GM12878 (cell line): ENCODE results near the gene ADAMTSL4. TPM values are rescaled to one million over a fixed set of nuclear protein-coding genes. Genes with fewer than 3 reads are reported as not detected.

ENCODE experiments used
- CBX5 ChIP-seq: sonication (generic); IDR thresholded peaks from 2 replicates; pipeline ENCODE4 v1.6.1; 2016; ENCODE audit warnings: low read depth, moderate library complexity, mild to moderate bottlenecking, inconsistent platforms
- CEBPB ChIP-seq, 2 experiments: fragments of 150-350 bp in 1 of 2; IDR thresholded peaks; 2 replicates each; pipeline ENCODE4 v1.6.1; 2012 to 2014; ENCODE audit warnings: low read depth in 2 of 2, low read length in 2 of 2, borderline replicate concordance in 1 of 2, inconsistent platforms in 1 of 2
- EZH2 ChIP-seq: IDR thresholded peaks from 2 replicates; pipeline ENCODE4 v1.6.1; 2012; ENCODE audit warnings: low read depth, mild to moderate bottlenecking, control low read depth, inconsistent platforms, low read length, borderline replicate concordance; ENCODE audit not compliant: control insufficient read depth
- IRF4 ChIP-seq: IDR thresholded peaks from 2 replicates; pipeline ENCODE4 v1.6.1; 2011; ENCODE audit warnings: low read depth, low read length
- KAT2A ChIP-seq: conservative IDR thresholded peaks from 2 replicates; pipeline ENCODE4 v1.6.1; 2011; ENCODE audit warnings: low read depth, low read length; ENCODE audit not compliant: control insufficient read depth
- NR2C1 ChIP-seq: fragments of 450-650 bp; IDR thresholded peaks from 2 replicates; pipeline ENCODE4 v1.6.1; 2017; ENCODE audit warnings: antibody characterized with exemption, mild to moderate bottlenecking, moderate library complexity
- POLR2AphosphoS2 ChIP-seq: IDR thresholded peaks from 2 replicates; pipeline ENCODE4 v1.6.1; 2011; ENCODE audit warnings: low read depth, mild to moderate bottlenecking, low read length, improper control_type of control experiment, moderate library complexity
- RAD21 ChIP-seq: IDR thresholded peaks from 2 replicates; pipeline ENCODE4 v1.6.1; 2011; ENCODE audit warnings: mild to moderate bottlenecking, low read depth, low read length, moderate library complexity; ENCODE audit not compliant: insufficient read depth
- RBBP5 ChIP-seq: fragments of 200-600 bp; sonication (generic); conservative IDR thresholded peaks from 2 replicates; pipeline ENCODE4 v1.6.1; 2016
- SMC3 ChIP-seq: IDR thresholded peaks from 2 replicates; pipeline ENCODE4 v1.6.1; 2011; ENCODE audit warnings: low read length, improper control_type of control experiment, borderline replicate concordance
- SRF ChIP-seq, 2 experiments: IDR thresholded peaks; 2 replicates each; pipeline ENCODE4 v1.6.1; 2011; ENCODE audit warnings: low read depth in 2 of 2, low read length in 2 of 2, mild to moderate bottlenecking in 1 of 2, moderate library complexity in 1 of 2
- polyA plus RNA-seq, 11 experiments: library from polyadenylated mRNA; depleted of rRNA in 4 of 11; unstranded in 6 of 11; stranded (reverse) in 5 of 11; fragments of >200 nt; fragmentation: Nextera tagmentation in 4 of 11; fragmentation: Illumina TruSeq in 1 of 11; extraction: Ambion mirVana in 4 of 11; extraction: Trizol in 1 of 11; gene quantifications; 1 replicate in 1 of 11; 2 replicates in 10 of 11; pipeline versions ENCODE4 v1.2.1 to v1.2.3, GENCODE V29; 2011 to 2016; ENCODE audit warnings: inconsistent platforms in 2 of 11, missing spikeins in 2 of 11, low read depth in 1 of 11
- total RNA-seq, 4 experiments: library from RNA; depleted of rRNA in 3 of 4; stranded (reverse); fragments of >200 nt in 3 of 4; fragmentation: Illumina TruSeq in 1 of 4; extraction: Trizol in 1 of 4; gene quantifications; 2 replicates each; pipeline versions ENCODE4 v1.2.1 to v1.2.3, GENCODE V29; 2013 to 2021
- TF ChIP-seq, protein P1 (sequence below): fragments of 450-650 bp; IDR thresholded peaks from 2 replicates; pipeline ENCODE4 v1.6.1; 2018; ENCODE audit warnings: borderline replicate concordance, mild to moderate bottlenecking; ENCODE audit not compliant: partially characterized antibody
- TF ChIP-seq, protein P2 (sequence below): IDR thresholded peaks from 2 replicates; pipeline ENCODE4 v1.6.1; 2012; ENCODE audit warnings: low read depth, low read length, improper control_type of control experiment

The ADAMTSL4 gene
- total and polyA plus RNA-seq, 10 of the 15 experiments (the other 5 are each of a cell fraction or from before 2014, with no cell fraction given): 0.04 to 0.15 (median 0.05) TPM; not detected in 5

DNA sequence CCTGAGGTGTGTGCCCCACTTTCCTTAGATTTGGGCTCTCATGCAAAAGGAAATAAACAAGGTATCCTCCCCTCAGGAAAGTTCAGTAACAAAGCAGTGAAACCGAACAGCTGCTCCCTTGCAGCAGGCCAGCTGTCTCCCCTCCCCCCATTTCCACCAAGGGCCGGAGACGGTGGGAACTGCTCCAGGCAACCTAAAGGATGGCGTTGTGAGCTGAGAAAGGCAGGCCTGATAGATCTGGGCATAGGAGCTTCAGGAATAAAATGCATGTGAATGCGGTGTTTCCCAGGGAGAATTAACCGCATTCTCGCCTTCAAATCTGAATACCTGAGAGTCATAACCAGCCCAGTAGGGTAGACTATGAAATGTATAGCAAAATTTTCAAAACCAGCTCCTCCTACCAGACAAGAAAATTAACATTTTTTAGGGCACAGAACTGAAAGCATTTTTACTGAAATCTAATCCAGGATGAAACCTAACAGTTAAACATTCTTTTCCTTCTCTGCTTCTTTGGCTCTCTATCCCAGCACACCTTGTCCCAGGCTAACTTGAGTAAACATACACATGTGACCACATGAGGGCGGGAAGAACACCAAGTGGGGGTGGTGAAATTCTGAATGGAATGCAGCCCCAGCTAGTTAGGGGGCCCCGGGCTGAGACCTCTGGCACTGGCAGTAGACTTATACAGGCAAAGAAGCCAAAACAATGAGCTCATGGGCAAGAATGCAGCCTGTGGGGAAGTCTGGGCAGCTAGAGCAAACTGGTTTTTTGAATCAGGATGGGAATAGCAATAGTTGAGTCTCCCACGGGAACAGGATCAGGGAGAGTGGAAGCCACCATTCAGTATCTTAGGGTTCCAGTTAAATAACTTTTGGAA lies 18.7 kb downstream of the ADAMTSL4 start (continued):
- peak; percentile 18; the same call in 1 of the 2 replicates for TF ChIP-seq SMC3
- TF ChIP-seq KAT2A: no peak
- TF ChIP-seq POLR2AphosphoS2: peak; percentile 21; the same call in 1 of the 2 replicates
- TF ChIP-seq RBBP5: no peak
- TF ChIP-seq, protein P1, sequence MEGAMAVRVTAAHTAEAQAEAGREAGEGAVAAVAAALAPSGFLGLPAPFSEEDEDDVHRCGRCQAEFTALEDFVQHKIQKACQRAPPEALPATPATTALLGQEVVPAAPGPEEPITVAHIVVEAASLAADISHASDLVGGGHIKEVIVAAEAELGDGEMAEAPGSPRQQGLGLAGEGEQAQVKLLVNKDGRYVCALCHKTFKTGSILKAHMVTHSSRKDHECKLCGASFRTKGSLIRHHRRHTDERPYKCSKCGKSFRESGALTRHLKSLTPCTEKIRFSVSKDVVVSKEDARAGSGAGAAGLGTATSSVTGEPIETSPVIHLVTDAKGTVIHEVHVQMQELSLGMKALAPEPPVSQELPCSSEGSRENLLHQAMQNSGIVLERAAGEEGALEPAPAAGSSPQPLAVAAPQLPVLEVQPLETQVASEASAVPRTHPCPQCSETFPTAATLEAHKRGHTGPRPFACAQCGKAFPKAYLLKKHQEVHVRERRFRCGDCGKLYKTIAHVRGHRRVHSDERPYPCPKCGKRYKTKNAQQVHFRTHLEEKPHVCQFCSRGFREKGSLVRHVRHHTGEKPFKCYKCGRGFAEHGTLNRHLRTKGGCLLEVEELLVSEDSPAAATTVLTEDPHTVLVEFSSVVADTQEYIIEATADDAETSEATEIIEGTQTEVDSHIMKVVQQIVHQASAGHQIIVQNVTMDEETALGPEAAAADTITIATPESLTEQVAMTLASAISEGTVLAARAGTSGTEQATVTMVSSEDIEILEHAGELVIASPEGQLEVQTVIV: no peak
- TF ChIP-seq CBX5: no peak
- peak; percentile 35; the same call in 1 of the 2 replicates for TF ChIP-seq IRF4
- TF ChIP-seq CEBPB (IDR thresholded peaks at IDR 0.05; ENCODE audit: borderline replicate concordance in 1 of 2, low read depth in 2 of 2, low read length in 2 of 2): no peak
- no peak for TF ChIP-seq NR2C1
- no peak for TF ChIP-seq RAD21
- TF ChIP-seq EZH2: no peak
- TF ChIP-seq, protein P2, sequence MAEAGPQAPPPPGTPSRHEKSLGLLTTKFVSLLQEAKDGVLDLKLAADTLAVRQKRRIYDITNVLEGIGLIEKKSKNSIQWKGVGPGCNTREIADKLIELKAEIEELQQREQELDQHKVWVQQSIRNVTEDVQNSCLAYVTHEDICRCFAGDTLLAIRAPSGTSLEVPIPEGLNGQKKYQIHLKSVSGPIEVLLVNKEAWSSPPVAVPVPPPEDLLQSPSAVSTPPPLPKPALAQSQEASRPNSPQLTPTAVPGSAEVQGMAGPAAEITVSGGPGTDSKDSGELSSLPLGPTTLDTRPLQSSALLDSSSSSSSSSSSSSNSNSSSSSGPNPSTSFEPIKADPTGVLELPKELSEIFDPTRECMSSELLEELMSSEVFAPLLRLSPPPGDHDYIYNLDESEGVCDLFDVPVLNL: peak; percentile 54; the same call in 1 of the 2 replicates
- no peak for TF ChIP-seq SRF (IDR thresholded peaks at IDR 0.05; ENCODE audit: low read depth in 2 of 2, low read length in 2 of 2)
